Body of pancreas (tissue), 4 donors: ENCODE data around the gene ATP11C. TPM values are rescaled to one million over a fixed set of nuclear protein-coding genes. Genes with fewer than 3 reads are reported as not detected.
"Not testable (repeated sequence)": the region's sequence is repeated elsewhere in the genome, so short reads cannot be mapped to it uniquely, and the experiment has no call there.

Experiments
- ATAC-seq: fragments of 150-250 bp; one replicate; pipeline ENCODE4 v1.9.1; 2016
- DNase-seq, 4 donors: peaks; one replicate each; pipeline ENCODE4 v3.0.0-alpha.2; 2019
- H3K27ac ChIP-seq, 4 donors: fragments of 200-600 bp; sonication (generic); 1 replicate in 3 of 4; 2 replicates in 1 of 4; pipeline versions ENCODE4 v1.5.1 to v1.6.1; 2016 to 2019; ENCODE audit warnings: mild to moderate bottlenecking in 1 of 4, mixed read lengths in 1 of 4, moderate library complexity in 1 of 4
- H3K27me3 ChIP-seq, 2 donors: fragments of 200-600 bp; sonication (generic); one replicate each; pipeline ENCODE4 v1.6.0; 2016; ENCODE audit warnings: mild to moderate bottlenecking in 1 of 2
- H3K36me3 ChIP-seq, 2 donors: fragments of 200-600 bp; sonication (generic); replicated peaks in 1 of 2; 2 replicates each; pipeline ENCODE4 v1.5.1; 2016; ENCODE audit warnings: low read depth in 2 of 2; ENCODE audit not compliant: insufficient read depth in 1 of 2
- H3K4me1 ChIP-seq: fragments of 200-600 bp; sonication (generic); one replicate; pipeline ENCODE4 v1.6.0; 2016
- H3K4me3 ChIP-seq, 2 donors: fragments of 200-600 bp; sonication (generic); 1 replicate in 1 of 2; 2 replicates in 1 of 2; pipeline ENCODE4 v1.5.1; 2016 to 2019
- H3K9me3 ChIP-seq, 3 donors: fragments of 200-600 bp; sonication (generic); 1 replicate in 2 of 3; 2 replicates in 1 of 3; pipeline ENCODE4 v1.5.1; 2016
- POLR2A ChIP-seq, 3 donors: fragments of 450-650 bp; IDR thresholded peaks; one replicate each; pipeline ENCODE4 v1.6.1; 2016; ENCODE audit warnings: antibody characterized with exemption in 3 of 3, mild to moderate bottlenecking in 2 of 3
- WGBS, 2 donors: methylation state at CpG; one replicate each; pipeline ENCODE4 v1.1.5; 2017; 5-methylcytosine and 5-hydroxymethylcytosine counted together
- intact Hi-C: fragments of 100-400 bp; cut with DNase I; formaldehyde crosslinking; loops from one replicate; pipeline ENCODE4 v1.15.1; 2023
- total RNA-seq, 2 donors: library from RNA; depleted of rRNA; stranded (reverse); fragments of >200 nt; gene quantifications; one replicate each; pipeline ENCODE4 v1.1.0, GENCODE V29; 2016
- TF ChIP-seq, protein P1 (sequence below), 7 experiments: fragments of 450-650 bp in 4 of 7; fragments of 200-600 bp in 3 of 7; sonication (generic) in 3 of 7; IDR thresholded peaks; one replicate each; pipeline ENCODE4 v1.5.1; 2016 to 2019; ENCODE audit warnings: antibody characterized with exemption in 7 of 7

ATP11C gene
- total RNA-seq, 2 donors from 2014 or later, result 10.5 to 14.5 TPM

DNA sequence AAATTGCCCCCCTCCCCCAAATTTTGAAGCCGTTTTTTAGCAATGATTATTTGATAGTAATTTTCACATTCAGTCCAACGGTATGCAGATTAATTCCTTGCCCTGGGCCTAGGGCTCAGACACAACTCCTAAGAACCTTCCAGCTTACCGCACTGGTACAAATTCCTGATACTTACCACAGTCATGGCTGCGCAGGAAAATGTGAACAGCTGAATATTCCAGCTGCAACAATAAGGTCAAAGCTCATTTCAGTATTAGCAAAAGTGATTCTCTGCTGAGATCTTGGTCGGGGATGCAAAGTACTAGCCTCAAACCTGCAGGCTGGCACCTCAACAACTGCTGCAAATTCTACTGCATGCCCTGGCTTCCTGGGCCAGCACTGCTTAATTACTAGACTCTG lies 3.0 kb downstream of the ATP11C start:
- H3K4me1 ChIP-seq, result no peaks in the 10 kb centered on the region
- H3K4me3 ChIP-seq, result no peak overlapping the region
- intact Hi-C loops, result no loop called here
- H3K27ac ChIP-seq, result no peak overlapping the region
- TF ChIP-seq, protein P1, sequence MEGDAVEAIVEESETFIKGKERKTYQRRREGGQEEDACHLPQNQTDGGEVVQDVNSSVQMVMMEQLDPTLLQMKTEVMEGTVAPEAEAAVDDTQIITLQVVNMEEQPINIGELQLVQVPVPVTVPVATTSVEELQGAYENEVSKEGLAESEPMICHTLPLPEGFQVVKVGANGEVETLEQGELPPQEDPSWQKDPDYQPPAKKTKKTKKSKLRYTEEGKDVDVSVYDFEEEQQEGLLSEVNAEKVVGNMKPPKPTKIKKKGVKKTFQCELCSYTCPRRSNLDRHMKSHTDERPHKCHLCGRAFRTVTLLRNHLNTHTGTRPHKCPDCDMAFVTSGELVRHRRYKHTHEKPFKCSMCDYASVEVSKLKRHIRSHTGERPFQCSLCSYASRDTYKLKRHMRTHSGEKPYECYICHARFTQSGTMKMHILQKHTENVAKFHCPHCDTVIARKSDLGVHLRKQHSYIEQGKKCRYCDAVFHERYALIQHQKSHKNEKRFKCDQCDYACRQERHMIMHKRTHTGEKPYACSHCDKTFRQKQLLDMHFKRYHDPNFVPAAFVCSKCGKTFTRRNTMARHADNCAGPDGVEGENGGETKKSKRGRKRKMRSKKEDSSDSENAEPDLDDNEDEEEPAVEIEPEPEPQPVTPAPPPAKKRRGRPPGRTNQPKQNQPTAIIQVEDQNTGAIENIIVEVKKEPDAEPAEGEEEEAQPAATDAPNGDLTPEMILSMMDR (IDR thresholded peaks at IDR 0.05), result no peak
- no peak for TF ChIP-seq POLR2A (IDR thresholded peaks at IDR 0.05)
- no peaks in the 10 kb centered on the region for H3K27me3 ChIP-seq
- ATAC-seq (no peak), DNase-seq (no peak)
- H3K36me3 ChIP-seq, result no peaks in the 10 kb centered on the region
- no peaks in the 10 kb centered on the region for H3K9me3 ChIP-seq
- 77 to 83% methylated on average over 4 to 5 of the region's 5 CpGs for WGBS, 2 donors

GRCh38 chrX:139924696-139925095 lies 8.2 kb downstream of the ATP11C start:
- TF ChIP-seq, protein P1 (IDR thresholded peaks at IDR 0.05), result no peak
- Histone ChIP-seq H3K36me3 (no peaks in the 10 kb centered on the region), H3K27ac (no peak overlapping the region), H3K9me3 (no peaks in the 10 kb centered on the region), H3K4me3 (no peak overlapping the region), H3K27me3 (no peaks in the 10 kb centered on the region), H3K4me1 (no peaks in the 10 kb centered on the region)
- intact Hi-C loops, result no loop called here
- no peak for DNase-seq
- WGBS, 2 donors, result 66 to 71% methylated on average over 6 of the region's 6 CpGs
- ATAC-seq, result no peak

GRCh38 chrX:139924069-139924695 lies 8.7 kb downstream of the ATP11C start:
- WGBS, 2 donors, result 57 to 63% methylated on average over 4 to 5 of the region's 5 CpGs
- intact Hi-C loops, result no loop called here
- ATAC-seq, result no peak

GRCh38 chrX:139921142-139921541 lies 11.7 kb downstream of the ATP11C start:
- H3K27ac ChIP-seq, DNase-seq, ATAC-seq, H3K4me3 ChIP-seq, H3K27me3 ChIP-seq, intact Hi-C loops, H3K4me1 ChIP-seq, H3K9me3 ChIP-seq, H3K36me3 ChIP-seq: not testable (repeated sequence)
- WGBS, 2 donors, result 81 to 99% methylated on average over 6 of the region's 6 CpGs

More at GRCh38 chrX:139924069-139924695, 8.7 kb downstream of the ATP11C start:
- H3K27ac ChIP-seq, result no peak overlapping the region
- no peaks in the 10 kb centered on the region for H3K4me1 ChIP-seq
- DNase-seq, result no peak
- no peaks in the 10 kb centered on the region for H3K9me3 ChIP-seq
- H3K36me3 ChIP-seq, result no peaks in the 10 kb centered on the region
- TF ChIP-seq POLR2A (IDR thresholded peaks at IDR 0.05), result no peak
- TF ChIP-seq, protein P1 (IDR thresholded peaks at IDR 0.05), result no peak
- no peaks in the 10 kb centered on the region for H3K27me3 ChIP-seq
- H3K4me3 ChIP-seq, result no peak overlapping the region

GRCh38 chrX:139920316-139920715 lies 12.5 kb downstream of the ATP11C start:
- no peaks in the 10 kb centered on the region for H3K9me3 ChIP-seq
- no peak overlapping the region for H3K4me3 ChIP-seq
- no peaks in the 10 kb centered on the region for H3K36me3 ChIP-seq
- DNase-seq (no peak), ATAC-seq (no peak)
- WGBS, 2 donors, result 23 to 50% methylated on average over 1 of the region's 1 CpG
- H3K27ac ChIP-seq, result no peak overlapping the region
- intact Hi-C loops, result no loop called here
- TF ChIP-seq, protein P1 (IDR thresholded peaks at IDR 0.05), result no peak
- no peak for TF ChIP-seq POLR2A (IDR thresholded peaks at IDR 0.05)
- no peaks in the 10 kb centered on the region for H3K27me3 ChIP-seq
- H3K4me1 ChIP-seq, result no peaks in the 10 kb centered on the region
